HUES6 (cell line): ENCODE data around the gene CBX6.

Experiments used
- H3K27ac ChIP-seq: 2 replicates; pipeline ENCODE4 v1.7.0; 2013; ENCODE audit warnings: low read depth, mild to moderate bottlenecking, low read length, inconsistent platforms
- H3K27me3 ChIP-seq: 2 replicates; pipeline ENCODE4 v1.6.1; 2013; ENCODE audit warnings: low read length; ENCODE audit not compliant: control insufficient read depth, insufficient read depth
- H3K36me3 ChIP-seq: 2 replicates; pipeline ENCODE4 v1.6.1; 2013; ENCODE audit warnings: low read length; ENCODE audit not compliant: control insufficient read depth, insufficient read depth
- H3K4me1 ChIP-seq: 2 replicates; pipeline ENCODE4 v1.6.1; 2013; ENCODE audit warnings: low read length; ENCODE audit not compliant: control insufficient read depth, insufficient read depth
- H3K4me3 ChIP-seq: 2 replicates; pipeline ENCODE4 v1.5.1; 2013; ENCODE audit warnings: low read depth, low read length
- H3K9ac ChIP-seq: one replicate; pipeline ENCODE4 v1.6.1; 2013; ENCODE audit warnings: mild to moderate bottlenecking, low read length
- H3K9me3 ChIP-seq: 2 replicates; pipeline ENCODE4 v1.6.1; 2013; ENCODE audit warnings: low read depth, low read length; ENCODE audit not compliant: control insufficient read depth, insufficient read depth

The CBX6 gene

GRCh38 chr22:38872831-38873248 is 824 bp upstream of the CBX6 start:
- H3K27ac ChIP-seq, result peak overlapping the region; percentile 79
- no peaks in the 10 kb centered on the region for H3K9me3 ChIP-seq
- peaks cover 15% of the 10 kb centered on the region for H3K36me3 ChIP-seq
- H3K9ac ChIP-seq, result peak overlapping the region; percentile 80
- H3K4me3 ChIP-seq, result peak overlapping the region; percentile 92
- H3K4me1 ChIP-seq, result peaks cover 27% of the 10 kb centered on the region
- peaks cover 20% of the 10 kb centered on the region; the same call in 1 of the 2 replicates for H3K27me3 ChIP-seq

- H3K4me1 ChIP-seq, result peaks cover 33% of the 10 kb centered on the region
- H3K9ac ChIP-seq, result peak overlapping the region; percentile 77
- peaks cover 20% of the 10 kb centered on the region; the same call in 1 of the 2 replicates for H3K27me3 ChIP-seq
- H3K4me3 ChIP-seq, result peak overlapping the region; percentile 79
- H3K36me3 ChIP-seq, result peaks cover 19% of the 10 kb centered on the region
- no peaks in the 10 kb centered on the region for H3K9me3 ChIP-seq
- H3K27ac ChIP-seq, result peak overlapping the region; percentile 64; the same call in 1 of the 2 replicates
Observed at GRCh38 chr22:38871360-38872171, 450 bp downstream of the CBX6 start.

GRCh38 chr22:38870791-38871359 is 1.1 kb downstream of the CBX6 start:
- H3K27ac ChIP-seq, result peak overlapping the region; percentile 64; the same call in 1 of the 2 replicates
- no peaks in the 10 kb centered on the region for H3K9me3 ChIP-seq
- H3K36me3 ChIP-seq, result peaks cover 19% of the 10 kb centered on the region
- H3K27me3 ChIP-seq, result peaks cover 20% of the 10 kb centered on the region; the same call in 1 of the 2 replicates
- H3K4me3 ChIP-seq, result peak overlapping the region; percentile 79
- H3K4me1 ChIP-seq, result peaks cover 26% of the 10 kb centered on the region
- peak overlapping the region; percentile 77 for H3K9ac ChIP-seq

- H3K27ac ChIP-seq, result no peak overlapping the region
- H3K4me1 ChIP-seq, result peaks cover 26% of the 10 kb centered on the region
- H3K27me3 ChIP-seq, result peaks cover 20% of the 10 kb centered on the region; the same call in 1 of the 2 replicates
- H3K4me3 ChIP-seq, result peak overlapping the region; percentile 79; the same call in 1 of the 2 replicates
- no peak overlapping the region for H3K9ac ChIP-seq
- peaks cover 23% of the 10 kb centered on the region for H3K36me3 ChIP-seq
- no peaks in the 10 kb centered on the region for H3K9me3 ChIP-seq
Observed at GRCh38 chr22:38870312-38870741, 1.7 kb downstream of the CBX6 start.

GRCh38 chr22:38869663-38870062 is 2.4 kb downstream of the CBX6 start:
- Histone ChIP-seq H3K36me3 (peaks cover 29% of the 10 kb centered on the region), H3K4me1 (peaks cover 33% of the 10 kb centered on the region), H3K27ac (no peak overlapping the region), H3K27me3 (peaks cover 14% of the 10 kb centered on the region; the same call in 1 of the 2 replicates), H3K4me3 (no peak overlapping the region), H3K9me3 (no peaks in the 10 kb centered on the region), H3K9ac (no peak overlapping the region)

GRCh38 chr22:38868886-38869381 is 3.1 kb downstream of the CBX6 start:
- Histone ChIP-seq H3K9me3 (no peaks in the 10 kb centered on the region), H3K27ac (no peak overlapping the region), H3K27me3 (peaks cover 10% of the 10 kb centered on the region; the same call in 1 of the 2 replicates), H3K4me1 (peaks cover 36% of the 10 kb centered on the region), H3K36me3 (peaks cover 29% of the 10 kb centered on the region), H3K9ac (no peak overlapping the region), H3K4me3 (no peak overlapping the region)

GRCh38 chr22:38868286-38868721 is 3.7 kb downstream of the CBX6 start:
- H3K9me3 ChIP-seq, result no peaks in the 10 kb centered on the region
- no peak overlapping the region for H3K4me3 ChIP-seq
- peaks cover 29% of the 10 kb centered on the region for H3K36me3 ChIP-seq
- H3K9ac ChIP-seq, result no peak overlapping the region
- H3K4me1 ChIP-seq, result peaks cover 34% of the 10 kb centered on the region
- H3K27ac ChIP-seq, result no peak overlapping the region
- H3K27me3 ChIP-seq, result peaks cover 3% of the 10 kb centered on the region; the same call in 1 of the 2 replicates

- H3K36me3 ChIP-seq, result peaks cover 29% of the 10 kb centered on the region
- no peaks in the 10 kb centered on the region; the same call in 1 of the 2 replicates for H3K27me3 ChIP-seq
- no peaks in the 10 kb centered on the region for H3K9me3 ChIP-seq
- peaks cover 34% of the 10 kb centered on the region for H3K4me1 ChIP-seq
- H3K9ac ChIP-seq, result no peak overlapping the region
- no peak overlapping the region; the same call in 1 of the 2 replicates for H3K4me3 ChIP-seq
- H3K27ac ChIP-seq, result no peak overlapping the region
Observed at GRCh38 chr22:38867471-38868285, 4.3 kb downstream of the CBX6 start.

GRCh38 chr22:38867124-38867455 is 4.9 kb downstream of the CBX6 start:
- peaks cover 29% of the 10 kb centered on the region for H3K36me3 ChIP-seq
- no peaks in the 10 kb centered on the region for H3K9me3 ChIP-seq
- no peak overlapping the region for H3K27ac ChIP-seq
- H3K4me1 ChIP-seq, result peaks cover 38% of the 10 kb centered on the region
- H3K27me3 ChIP-seq, result no peaks in the 10 kb centered on the region
- no peak overlapping the region for H3K9ac ChIP-seq
- H3K4me3 ChIP-seq, result peak overlapping the region; percentile 41; the same call in 1 of the 2 replicates

GRCh38 chr22:38866399-38867123 is 5.5 kb downstream of the CBX6 start:
- Histone ChIP-seq H3K4me1 (peaks cover 41% of the 10 kb centered on the region), H3K27me3 (no peaks in the 10 kb centered on the region), H3K36me3 (peaks cover 29% of the 10 kb centered on the region), H3K9me3 (no peaks in the 10 kb centered on the region), H3K27ac (no peak overlapping the region), H3K9ac (no peak overlapping the region), H3K4me3 (peak overlapping the region; percentile 41; the same call in 1 of the 2 replicates)
